GM19240 (cell line): ENCODE results near the gene LBHD1.
"Not testable (repeated sequence)": the region's sequence is repeated elsewhere in the genome, so short reads cannot be mapped to it uniquely, and the experiment has no call there.

Experiments used
- DNase-seq: peaks from one replicate; pipeline ENCODE4 v3.0.0; 2011; ENCODE audit warnings: low spot score; ENCODE audit not compliant: insufficient read length

LBHD1 gene

DNA sequence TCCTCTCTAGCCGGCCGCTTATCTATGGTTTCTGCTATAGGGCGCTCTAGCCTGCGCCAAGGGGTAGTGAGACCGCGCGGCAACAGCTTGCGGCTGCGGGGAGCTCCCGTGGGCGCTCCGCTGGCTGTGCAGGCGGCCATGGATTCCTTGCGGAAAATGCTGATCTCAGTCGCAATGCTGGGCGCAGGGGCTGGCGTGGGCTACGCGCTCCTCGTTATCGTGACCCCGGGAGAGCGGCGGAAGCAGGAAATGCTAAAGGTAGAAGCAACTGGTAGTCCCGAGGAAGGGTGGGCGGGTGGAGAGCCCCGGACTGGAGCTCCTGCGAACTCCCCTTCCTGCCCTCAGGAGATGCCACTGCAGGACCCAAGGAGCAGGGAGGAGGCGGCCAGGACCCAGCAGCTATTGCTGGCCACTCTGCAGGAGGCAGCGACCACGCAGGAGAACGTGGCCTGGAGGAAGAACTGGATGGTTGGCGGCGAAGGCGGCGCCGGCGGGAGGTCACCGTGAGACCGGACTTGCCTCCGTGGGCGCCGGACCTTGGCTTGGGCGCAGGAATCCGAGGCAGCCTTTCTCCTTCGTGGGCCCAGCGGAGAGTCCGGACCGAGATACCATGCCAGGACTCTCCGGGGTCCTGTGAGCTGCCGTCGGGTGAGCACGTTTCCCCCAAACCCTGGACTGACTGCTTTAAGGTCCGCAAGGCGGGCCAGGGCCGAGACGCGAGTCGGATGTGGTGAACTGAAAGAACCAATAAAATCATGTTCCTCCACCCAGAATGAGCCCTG lies at the start of gene LBHD1, which contains the start of gene UQCC3:
TSS of gene LBHD1 (minus strand) at position 660 of the 782 bp plus-strand sequence. CDS start 2,236 bp downstream, outside the sequence.
TSS of gene UQCC3 (plus strand) at position 66 of the 782 bp plus-strand sequence. CDS start at position 139, 73 bp downstream.
- DNase-seq, result no peak

DNA sequence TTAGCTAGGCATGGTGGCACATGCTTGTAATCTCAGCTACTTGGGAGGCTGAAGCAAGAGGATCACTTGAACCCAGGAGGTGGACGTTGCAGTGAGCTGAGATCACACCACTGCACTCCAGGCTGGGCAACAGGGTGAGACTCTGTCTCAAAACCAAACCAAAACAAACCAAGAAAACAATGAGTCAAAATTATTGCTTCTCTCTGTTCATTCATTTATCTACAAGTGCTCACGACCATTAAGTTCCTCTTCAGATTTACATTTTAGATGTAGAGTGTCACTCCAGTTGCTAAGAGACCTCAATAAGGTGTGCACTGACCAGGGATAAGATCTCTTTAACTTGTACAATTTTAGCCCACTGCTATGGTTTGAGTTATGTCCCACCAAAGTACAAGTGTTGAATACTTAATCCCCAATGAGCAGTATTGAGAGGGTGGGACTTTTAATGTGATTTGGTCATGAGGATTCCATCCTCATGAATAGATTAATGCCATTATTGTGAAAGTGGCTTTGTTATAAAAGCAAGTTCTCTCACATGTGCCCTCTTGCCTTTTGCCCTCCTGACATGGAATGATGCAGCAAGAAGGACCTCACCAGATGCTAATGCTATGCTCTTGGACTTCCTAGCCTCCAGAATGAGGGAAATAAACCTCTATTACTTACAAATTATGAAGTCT lies 47.4 kb upstream of the LBHD1 start:
- no peak for DNase-seq

DNA sequence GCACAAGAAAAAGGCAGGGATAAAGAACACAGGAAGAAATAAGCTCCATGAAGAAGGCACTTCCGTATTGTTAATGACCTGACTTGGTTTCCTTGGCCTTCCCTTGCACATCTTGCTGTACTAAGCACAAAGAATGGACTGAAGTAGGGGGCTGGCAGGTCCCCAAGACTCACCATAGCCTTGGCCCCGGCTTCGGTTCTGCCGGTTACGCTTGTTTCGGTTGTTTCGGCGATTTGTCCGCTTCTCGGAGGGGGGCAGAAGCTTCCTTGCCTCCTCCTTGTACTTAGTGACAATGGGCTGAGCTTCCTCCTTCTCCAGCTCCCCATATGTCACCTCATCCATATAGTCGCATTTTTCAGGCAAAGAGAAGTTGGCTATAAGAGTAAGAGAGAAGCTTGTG lies 44.7 kb upstream of the LBHD1 start:
- no peak for DNase-seq

DNA sequence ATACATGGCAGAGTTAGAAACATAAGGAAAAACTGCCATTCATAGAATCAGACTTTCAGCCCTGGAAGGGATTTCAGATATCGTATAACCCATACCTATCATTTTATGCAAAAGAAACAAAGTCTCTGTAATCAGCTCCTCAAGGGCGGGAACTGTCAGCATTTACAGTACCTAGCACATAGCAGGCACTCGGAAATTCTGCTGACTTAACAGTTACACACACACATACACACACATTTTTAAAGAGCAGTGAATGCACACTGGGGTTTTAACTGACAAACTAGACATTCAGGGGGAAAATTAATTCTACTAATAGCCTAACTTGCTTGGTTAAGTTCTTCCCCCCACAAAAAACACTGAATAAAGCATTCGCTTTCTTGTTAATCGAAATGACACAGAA lies 44.1 kb upstream of the LBHD1 start:
- no peak for DNase-seq

DNA sequence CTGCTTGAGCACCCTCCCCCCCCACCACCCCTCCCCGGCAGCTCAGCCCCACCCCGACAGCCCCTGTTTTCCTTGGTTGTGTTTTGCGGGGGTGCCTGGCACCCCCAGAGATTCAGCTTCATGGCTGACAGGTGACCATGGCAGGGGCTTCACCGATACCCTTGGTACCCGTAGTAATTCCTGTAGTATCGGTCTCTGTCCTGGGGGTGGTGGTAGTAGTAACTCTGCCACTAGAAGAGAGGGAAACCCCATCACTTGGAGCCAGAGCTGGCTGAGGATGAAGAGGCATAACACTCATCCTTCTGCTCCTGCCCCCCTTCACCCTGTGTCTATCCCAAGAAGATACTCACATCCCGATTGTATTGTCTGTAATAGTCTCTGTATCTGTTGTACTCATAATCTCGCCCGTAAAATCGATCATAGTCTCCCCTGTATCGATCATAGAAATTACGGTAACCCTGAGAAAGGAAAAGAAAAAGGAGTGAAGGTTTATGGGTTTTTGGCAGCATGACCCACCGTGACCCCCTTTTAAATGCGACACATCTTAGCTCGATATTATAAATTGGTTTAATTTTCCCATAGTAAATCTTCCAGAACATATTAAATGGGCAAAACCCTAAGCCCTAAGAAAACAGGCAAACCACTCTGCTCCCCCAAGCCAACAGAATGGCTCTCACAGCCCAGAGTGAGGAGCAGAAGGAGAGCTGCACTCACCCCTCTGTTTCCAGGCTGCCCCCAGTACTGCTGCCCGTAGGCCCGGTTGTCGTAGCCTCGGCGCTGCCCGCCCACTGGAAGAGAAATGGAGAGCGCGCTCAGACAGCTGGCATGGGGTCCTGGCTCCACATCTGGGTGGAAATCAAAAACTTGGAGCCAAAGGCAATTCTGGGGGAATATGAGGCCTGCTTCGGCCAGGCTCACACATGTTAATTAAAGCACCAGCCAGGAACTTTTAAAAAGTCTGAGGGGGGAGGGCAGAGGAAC lies 43.4 kb upstream of the LBHD1 start:
- DNase-seq, result no peak

DNA sequence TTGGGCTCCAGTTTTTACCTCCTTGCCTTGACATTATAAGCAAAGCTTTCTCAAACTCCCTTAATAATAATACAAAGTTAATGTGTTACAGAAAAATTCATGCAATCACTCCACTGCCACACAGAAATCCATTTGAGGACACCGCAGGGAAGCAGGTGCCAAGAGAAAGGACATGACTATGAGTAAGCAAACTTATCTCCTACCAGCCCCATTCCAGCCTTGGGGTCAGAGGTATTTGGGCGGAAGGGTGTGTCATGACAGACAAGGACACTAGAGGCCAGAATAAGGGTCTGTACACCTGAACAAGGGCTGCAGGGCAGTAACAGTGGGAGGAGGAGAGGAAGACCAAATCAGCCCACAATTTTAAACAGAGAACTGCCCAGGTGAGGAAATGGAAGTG lies 41.3 kb upstream of the LBHD1 start:
- DNase-seq, result no peak

DNA sequence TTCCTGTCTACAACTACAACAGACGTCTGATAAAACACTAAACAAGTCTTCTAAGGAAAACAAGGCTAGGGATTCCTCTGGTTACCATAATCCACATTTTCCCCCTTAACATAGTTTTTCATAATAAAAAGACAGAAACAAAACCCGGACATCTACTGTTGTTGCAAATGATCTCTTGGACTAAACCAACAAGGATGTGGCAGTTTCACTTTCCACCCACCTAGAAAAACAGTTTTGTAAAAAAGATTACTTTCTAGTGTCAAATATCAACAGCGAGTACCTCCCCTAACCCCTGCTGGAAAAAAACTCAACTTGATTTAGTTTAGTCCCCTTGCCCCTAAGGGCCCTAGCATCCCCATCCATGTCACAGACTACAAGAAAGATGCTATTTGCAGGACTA lies 40.8 kb upstream of the LBHD1 start:
- no peak for DNase-seq

DNA sequence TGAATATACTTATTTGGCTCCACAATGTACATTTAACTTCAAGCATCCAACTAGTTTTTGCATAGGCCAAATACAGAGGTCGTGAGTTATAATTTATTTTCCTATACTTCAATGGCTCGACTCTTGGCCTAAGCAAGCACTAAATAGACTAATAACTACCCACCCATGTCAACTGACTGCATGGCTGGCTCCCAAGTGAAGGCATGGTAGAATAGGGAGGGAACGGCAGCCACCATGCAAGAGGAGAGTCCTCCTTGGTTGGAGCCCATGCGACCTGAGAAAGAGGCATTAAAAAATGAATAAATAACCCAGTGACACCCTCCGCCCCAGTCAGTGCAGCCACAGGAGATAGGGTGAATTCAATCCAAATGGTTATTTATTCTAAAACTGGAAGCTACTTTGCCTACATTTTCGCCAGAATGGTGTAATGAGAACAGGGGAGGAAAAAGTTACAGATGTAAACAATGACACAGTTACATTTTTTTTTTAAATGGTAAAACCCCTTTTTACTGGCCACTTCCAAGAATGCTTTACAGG lies 40.3 kb upstream of the LBHD1 start:
- DNase-seq, result no peak

DNA sequence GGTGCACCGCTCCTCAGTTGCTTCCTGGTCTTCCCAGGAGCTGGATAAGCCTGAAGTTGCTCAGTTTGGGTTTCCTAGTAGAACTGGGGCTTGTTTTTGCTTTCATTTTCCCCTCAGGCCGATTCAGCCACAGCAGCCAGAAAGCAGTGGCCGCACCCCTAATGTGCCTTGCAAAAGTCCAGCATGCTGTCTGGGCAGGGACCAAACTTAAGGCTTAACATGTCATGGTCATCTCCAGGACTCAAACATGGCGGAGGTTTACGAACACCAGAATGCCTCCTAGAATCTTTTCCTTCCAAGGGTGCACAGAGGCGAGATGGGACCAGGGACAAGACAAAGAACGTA lies 37.9 kb upstream of the LBHD1 start:
- DNase-seq, result no peak

DNA sequence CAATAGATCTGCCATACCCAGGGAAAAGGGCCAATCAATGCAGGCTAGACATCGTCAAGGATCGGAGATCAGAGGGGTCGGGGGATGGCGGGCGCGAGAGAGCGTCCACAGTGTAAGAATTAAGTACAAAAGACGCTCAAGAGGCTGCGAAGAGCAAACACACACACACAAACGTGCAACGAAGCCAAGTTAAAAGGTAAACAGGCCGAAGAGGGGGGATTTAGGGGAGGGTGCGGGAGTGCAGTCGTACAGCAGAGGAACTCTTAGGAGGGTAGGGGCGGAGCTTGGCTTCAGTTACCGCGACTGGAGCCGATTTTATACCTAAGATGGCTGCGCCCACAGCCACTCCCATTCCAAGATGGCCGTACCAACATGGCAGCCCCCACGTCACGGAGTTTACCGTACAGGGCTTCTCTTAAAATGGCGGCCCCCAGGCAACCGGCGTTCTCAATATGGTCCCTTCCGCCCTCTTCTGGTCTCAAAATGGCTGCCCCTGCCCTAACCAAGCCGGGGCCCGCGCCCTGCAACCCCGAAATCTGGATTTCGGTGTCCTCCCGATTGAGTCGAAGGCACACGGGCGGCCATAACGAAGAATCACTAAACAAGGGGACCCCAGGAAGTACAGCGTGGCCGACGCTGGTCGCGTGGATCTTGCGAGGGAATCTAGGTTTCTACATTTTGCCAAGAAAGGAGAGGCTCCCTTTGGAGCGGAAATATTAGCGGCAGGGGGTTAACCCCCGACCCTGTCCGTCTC lies 37.4 kb upstream of the LBHD1 start:
- peak; percentile 85 for DNase-seq

DNA sequence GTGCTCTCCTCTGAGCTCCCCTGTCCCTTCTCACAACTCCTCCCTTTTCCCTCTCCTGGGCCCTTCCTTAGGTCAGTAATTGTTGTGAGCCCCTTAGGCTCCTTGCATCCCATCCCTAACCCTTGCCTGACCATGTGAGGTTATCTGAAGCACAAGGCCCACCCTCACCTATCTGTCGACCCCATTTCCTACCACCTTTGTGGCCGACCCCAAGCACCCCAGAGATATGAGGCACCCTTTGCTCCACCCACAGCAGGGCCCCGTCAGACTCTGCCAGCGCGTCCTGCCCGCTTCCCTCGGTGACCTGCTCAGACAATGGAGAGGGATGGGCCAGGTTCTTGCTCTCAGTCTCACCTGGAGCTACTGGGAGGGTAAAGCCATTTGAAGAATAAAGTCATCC lies 36.7 kb upstream of the LBHD1 start:
- no peak for DNase-seq

DNA sequence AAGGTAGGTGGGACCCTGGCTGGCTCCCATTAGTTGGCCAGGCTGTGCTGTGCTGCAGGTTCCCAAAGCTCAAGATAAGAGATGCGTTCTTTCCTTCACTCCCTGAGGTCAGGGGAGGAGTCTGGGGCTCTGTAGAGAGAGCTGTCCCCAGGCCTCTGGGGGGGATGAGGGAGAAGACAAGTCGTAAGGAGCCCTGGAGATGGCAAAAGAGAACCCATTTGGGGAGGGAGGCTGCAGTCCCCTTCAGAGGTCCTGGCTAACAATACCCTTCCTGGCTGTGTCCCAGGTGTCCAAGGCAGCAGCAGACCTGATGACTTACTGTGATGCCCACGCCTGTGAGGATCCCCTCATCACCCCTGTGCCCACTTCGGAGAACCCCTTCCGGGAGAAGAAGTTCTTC lies 36.3 kb upstream of the LBHD1 start:
- no peak for DNase-seq

DNA sequence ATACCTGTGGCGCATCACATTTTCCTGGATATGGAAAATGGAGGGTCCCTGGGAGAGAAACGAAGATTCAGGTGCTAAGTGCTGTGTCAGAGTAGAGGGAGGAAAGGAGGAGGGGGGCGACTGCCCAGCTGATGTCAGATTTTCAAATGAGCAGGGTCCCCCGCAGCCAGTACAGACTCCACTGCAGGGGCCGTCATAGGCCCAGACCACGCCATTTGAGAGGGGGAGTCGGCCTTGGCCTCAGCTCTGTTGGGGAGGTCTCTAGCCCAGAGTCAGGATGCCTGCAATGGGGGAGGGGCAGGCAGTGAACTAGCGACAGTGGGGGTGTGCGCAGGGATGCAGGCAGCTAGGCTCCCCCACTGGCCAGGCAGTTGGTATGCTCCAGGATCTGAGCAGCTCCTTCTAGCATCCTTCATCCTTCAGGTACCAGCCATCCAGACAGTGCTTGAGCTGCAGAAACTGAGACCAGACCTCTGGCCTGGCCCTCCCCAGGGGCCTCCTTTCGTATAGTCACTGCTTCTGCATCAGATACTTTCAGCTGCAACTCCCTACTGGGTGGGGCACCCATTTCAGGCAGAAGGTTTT lies 35.3 kb upstream of the LBHD1 start, which contains the start of the genes BSCL2 and GNG3:
TSS of gene BSCL2 (minus strand) at position 148 of the 585 bp plus-strand sequence. CDS start 229 bp downstream, outside the sequence.
TSS of gene GNG3 (plus strand) at position 400 of the 585 bp plus-strand sequence. CDS start 620 bp downstream, outside the sequence.
- DNase-seq, result no peak

DNA sequence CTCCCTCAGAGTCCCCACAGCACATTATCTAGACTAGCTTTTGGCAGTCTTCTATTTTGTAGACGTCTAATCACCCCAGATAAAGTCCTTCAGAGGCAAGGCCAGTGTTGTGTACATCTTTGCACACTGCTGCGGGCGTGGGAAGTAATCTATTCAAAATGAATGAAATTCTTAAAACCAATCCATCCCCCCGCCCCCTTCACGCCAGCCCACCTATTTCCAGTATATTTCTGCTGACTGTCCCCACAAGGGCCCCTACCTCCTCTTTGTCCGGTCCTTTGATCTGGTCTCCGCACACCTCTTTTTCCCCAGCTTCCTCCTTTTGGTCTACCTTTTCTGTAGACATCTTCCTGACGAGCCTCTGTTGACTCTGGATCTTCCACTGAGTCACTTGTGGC lies 34.8 kb upstream of the LBHD1 start:
- DNase-seq, result no peak

DNA sequence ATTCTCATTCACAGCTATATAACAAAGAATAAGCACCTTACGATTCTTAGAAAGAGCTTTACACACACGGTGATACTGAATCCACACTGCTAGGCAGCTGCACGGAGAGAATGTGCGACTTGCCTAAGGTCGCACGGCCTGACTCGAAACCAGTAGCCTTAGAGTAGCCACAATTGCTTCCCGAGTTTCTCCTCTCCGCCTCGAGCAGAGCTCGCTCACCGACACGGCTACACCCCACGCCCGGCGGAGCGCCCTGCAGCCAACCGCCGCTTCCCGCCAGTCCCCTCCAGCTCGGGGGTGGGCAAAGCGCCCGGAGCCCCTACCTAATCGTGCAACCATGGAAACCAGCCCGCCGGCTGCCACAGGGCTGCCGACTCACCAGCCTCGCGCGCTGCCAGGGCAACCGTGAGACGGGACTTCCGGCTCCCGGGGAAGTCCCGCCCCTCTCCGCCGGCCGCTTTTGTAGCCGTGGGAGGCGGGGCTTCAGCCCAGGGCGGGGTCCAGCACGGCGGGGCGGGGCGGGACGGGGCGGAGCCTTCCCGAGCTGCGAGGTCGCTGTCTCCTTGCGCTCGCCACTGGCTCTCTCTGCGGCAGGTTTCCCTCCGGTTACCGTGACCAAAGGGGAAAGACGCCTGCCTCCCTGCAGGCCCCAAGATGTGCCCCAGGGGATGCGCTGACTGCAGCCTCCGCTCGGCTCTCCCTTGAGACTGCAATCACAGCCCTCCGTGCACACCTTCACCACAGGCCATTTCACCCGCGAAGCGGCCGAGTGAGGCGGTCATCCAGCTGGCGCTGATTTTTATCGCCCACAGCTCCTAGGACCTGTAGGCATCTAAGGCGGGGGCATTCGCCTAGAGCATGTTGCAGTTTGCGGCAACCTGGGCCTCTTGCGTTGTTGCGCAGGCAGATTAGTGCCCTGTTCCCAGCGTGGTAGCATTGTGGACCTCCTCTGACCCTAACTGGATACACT lies 34.1 kb upstream of the LBHD1 start:
- peak; percentile 72 for DNase-seq

DNA sequence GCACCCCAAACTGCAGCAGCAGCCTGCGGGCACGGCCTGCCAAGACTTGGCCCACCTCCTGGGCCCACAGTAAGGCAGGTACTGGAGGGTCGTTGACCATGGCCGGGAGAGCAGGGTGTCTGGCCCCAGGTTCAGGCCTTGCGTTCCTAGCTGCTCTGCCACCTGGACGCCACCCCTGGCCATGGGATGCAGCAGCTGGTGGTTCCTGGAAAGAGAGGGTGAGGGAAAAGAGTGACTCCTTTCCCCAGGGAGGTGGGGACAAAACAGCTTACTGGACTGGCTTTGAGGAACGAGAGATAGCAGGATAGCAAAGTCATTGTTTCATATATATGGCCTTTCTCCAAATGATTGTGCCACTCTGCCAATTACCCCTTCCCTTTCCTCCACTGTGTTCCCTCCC lies 33.3 kb upstream of the LBHD1 start:
- no peak for DNase-seq

DNA sequence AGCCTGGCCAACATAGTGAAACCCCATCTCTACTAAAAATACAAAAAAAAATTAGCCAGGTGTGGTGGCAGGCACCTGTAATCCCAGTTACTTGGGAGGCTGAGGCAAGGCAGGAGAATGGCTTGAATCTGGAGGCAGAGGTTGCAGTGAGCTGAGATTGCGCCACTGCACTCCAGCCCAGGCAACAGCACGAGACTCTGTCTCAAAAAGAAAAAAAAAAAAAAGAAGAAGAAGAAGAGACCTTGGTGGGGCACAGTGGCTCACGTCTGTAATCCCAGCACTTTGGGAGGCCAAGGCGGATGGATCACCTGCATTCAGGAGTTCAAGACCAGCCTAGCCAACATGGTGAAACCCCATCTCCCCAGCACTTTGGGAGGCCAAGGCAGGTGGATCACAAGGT lies 31.9 kb upstream of the LBHD1 start:
- not testable (repeated sequence) for DNase-seq

DNA sequence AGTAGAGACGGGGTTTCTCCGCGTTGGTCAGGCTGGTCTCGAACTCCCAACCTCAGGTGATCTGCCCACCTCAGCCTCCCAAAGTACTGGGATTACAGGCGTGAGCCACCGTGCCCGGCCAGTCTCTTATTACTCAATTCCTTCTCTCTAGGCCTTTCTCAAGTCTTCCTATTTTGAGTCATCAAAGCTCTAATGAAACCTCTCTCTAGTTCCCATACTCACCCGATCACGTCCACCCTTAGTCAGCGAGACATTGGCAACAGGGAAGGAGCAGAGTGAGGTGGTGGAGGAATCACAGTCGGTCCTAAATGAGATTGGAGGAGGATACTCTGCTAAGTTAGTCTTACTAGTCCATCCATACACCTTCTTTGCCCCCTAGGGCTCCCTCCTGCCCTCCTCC lies 30.2 kb upstream of the LBHD1 start:
- DNase-seq, result no peak
